Subcutaneous adipose tissue (tissue), 4 donors: ENCODE measurements around the gene PHLDA2. TPM values are rescaled to one million over a fixed set of nuclear protein-coding genes. Genes with fewer than 3 reads are reported as not detected.

Experiments
- total RNA-seq, 4 donors: library from RNA; depleted of rRNA; stranded (reverse); fragments of >200 nt; gene quantifications; one replicate each; pipeline ENCODE4 v1.1.0, GENCODE V29; 2016
- TF ChIP-seq, protein P1 (sequence below): fragments of 450-650 bp; IDR thresholded peaks from one replicate; pipeline ENCODE4 v1.5.1; 2016; ENCODE audit warnings: low read depth, mild to moderate bottlenecking, control low read depth, antibody characterized with exemption, moderate library complexity

PHLDA2 gene
- total RNA-seq, 4 donors from 2014 or later = 1.2 to 1.8 TPM; not detected in 2

DNA sequence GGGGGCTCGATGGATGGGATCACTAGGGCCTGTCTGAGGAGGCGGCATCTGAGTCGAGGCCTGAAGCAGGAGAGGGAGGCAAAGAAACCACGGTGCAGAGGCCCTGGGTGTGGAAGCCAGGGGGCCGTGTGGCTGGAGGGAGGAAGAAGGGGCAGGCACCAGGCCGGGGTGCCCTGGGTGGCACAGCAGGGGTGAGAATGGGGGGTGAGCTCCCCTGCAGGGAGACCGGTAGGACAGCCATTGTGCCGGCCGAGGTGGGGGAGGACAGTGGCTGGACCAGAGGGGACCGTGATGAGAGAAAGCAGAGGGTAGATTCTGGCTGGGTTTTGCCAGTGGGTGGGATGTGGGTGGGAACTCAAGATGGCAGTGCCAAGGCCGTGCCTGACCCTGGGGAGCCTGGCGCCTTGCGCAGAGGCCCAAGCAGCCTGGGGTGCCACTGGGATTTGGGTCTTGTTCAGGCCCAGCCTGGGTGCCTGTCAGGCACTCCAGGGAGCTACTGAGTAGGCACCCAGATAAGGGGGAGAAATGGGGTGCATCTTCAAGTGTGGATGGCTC, 18.7 kb downstream of the PHLDA2 start:
- TF ChIP-seq, protein P1, sequence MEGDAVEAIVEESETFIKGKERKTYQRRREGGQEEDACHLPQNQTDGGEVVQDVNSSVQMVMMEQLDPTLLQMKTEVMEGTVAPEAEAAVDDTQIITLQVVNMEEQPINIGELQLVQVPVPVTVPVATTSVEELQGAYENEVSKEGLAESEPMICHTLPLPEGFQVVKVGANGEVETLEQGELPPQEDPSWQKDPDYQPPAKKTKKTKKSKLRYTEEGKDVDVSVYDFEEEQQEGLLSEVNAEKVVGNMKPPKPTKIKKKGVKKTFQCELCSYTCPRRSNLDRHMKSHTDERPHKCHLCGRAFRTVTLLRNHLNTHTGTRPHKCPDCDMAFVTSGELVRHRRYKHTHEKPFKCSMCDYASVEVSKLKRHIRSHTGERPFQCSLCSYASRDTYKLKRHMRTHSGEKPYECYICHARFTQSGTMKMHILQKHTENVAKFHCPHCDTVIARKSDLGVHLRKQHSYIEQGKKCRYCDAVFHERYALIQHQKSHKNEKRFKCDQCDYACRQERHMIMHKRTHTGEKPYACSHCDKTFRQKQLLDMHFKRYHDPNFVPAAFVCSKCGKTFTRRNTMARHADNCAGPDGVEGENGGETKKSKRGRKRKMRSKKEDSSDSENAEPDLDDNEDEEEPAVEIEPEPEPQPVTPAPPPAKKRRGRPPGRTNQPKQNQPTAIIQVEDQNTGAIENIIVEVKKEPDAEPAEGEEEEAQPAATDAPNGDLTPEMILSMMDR = no peak

- TF ChIP-seq, protein P1 = no peak
Observed at GRCh38 chr11:2909133-2909902, 19.9 kb downstream of the PHLDA2 start.

DNA sequence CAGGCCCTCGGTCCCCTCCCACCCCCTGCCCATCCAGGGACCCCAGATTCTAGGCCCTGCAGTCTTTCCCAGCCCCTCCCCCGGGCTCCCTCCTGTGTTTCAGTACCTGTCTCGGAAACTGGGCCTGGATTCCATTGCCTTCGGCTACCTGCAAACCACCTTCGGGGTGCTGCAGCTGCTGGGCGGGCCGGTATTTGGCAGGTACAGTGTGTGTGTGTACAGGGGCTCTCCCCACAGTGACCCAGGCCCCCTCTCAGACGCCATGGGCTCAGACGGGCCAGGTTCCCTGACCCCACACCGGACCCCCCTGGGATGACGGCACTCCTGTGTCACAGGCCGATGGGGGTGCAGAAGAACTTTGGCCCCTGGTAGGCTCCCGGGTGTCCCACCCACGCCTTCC, 21.1 kb downstream of the PHLDA2 start:
- TF ChIP-seq, protein P1 = no peak

GRCh38 chr11:2904153-2905052, 24.8 kb downstream of the PHLDA2 start:
- TF ChIP-seq, protein P1 = no peak

DNA sequence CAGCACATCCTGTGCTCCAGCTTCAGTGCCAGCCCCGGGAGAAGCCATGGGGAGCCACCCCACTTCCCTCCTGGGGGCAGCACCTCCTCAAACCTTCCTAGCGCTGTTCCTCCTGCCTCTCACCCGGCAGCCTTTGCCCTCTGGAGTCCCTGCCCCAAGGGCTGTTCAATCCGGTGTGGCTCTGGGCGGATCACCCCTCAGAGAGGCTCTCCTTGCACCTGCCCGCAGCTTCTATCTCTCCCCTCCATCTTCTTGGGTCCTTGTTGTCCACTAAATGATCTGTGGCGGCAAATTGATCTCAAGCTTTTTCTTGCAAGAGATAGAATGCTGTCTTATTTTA, 25.6 kb downstream of the PHLDA2 start:
- TF ChIP-seq, protein P1 = no peak

- TF ChIP-seq, protein P1 = no peak
Observed at GRCh38 chr11:2902784-2903671, 26.2 kb downstream of the PHLDA2 start.
